Stimulated activated naive CD8-positive, alpha-beta T cell treated with anti-CD3 and anti-CD28 coated beads, Interleukin-15, Interleukin-2, amounts not matched to agents 100 U/mL and 50 U/mL, for 24 hours (primary cell): Measurements from ENCODE around the gene CCNYL1.
"Not testable (repeated sequence)": the region's sequence is repeated elsewhere in the genome, so short reads cannot be mapped to it uniquely, and the experiment has no call there.

Experiments used
- ATAC-seq: fragments of 150-1000 bp; cut with Tn5 transposase; one replicate; pipeline ENCODE4 v1.10.0; 2021
- DNase-seq: peaks from one replicate; pipeline ENCODE4 v3.0.0; 2021

CCNYL1 gene

GRCh38 chr2:207697411-207697810, 14.0 kb upstream of the CCNYL1 start:
- DNase-seq = no peak
- ATAC-seq = no peak

GRCh38 chr2:207698301-207698700, 13.1 kb upstream of the CCNYL1 start:
- DNase-seq (no peak), ATAC-seq (no peak)

GRCh38 chr2:207704078-207704477, 7.4 kb upstream of the CCNYL1 start:
- ATAC-seq = no peak
- DNase-seq = no peak

GRCh38 chr2:207704671-207705070, 6.8 kb upstream of the CCNYL1 start:
- no peak for DNase-seq

DNA sequence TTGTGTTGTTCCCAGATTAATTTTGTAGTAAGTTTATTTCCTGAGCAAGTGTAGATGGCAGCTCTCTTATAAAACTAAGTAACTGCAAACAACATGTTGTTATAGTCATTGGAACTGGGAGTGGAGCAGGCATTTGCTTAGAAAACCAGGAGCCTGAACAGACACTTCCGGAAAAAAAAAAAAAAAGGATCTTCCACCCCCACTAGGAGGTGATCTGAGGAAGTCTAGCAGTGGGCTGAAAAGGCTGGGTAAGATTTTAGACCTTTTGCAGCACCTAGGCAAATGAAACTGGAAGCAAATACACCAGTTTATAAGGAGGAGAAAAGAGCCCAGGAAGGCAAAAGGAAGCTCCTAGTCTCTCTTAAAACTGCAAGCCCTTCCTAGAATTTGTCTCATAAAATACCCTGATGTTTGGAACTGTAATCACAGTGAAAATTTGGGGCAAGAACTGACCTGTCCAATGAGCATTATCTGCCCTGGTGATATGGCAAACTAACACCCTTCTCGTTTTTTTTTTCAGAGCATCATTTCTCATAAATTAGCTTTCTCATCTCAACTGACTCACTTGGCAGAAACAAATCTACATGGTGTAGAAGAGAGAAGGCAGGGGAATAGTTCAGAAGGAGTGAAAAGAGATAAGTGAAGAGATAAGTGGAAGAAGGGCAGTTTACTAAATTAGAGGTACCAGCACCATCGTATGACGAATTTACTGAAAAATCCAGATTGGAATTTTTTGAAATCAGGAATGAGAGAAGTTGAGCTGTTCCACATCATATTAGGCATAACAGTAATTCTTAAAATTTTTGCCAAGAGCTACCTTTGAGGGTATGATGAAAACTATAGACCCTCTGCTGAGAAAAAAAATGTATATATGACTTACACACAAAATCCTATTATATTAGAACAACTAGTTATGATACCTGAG, 4.2 kb upstream of the CCNYL1 start:
- no peak for DNase-seq
- ATAC-seq = no peak

More at GRCh38 chr2:207704671-207705070, 6.8 kb upstream of the CCNYL1 start:
- no peak for ATAC-seq

DNA sequence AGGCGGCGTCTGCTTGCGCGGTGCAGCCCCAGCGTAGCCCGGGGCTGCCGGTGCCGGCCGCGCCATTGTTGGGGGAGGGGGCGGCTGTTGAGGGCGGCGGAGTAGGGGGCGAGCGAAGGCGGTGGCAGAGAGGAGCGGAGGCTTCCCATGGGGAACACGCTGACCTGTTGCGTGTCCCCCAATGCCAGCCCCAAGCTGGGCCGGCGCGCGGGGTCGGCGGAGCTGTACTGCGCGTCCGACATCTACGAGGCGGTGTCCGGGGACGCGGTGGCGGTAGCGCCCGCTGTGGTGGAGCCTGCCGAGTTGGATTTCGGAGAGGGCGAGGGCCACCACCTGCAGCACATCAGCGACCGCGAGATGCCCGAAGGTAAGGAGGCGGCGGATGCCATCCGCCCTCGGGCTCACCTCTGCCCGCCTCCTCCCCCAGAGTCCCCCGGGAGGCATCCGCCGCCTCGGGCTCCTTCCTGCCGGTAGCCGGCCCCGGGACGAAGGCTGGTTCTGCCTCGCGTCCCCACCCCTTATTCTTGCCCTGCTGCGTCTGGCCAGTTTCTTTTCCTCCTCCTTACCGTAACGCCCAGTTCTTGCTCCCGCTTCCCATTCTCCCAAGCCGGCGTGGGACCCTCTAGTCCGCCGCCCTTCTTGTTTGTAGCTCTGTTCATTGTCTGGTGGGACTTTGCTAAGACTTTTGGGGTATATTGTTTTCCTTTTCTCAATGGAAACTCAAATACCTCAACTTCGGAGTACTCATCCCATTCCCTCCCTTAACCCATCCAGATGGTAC, 500 bp downstream of the CCNYL1 start:
- ATAC-seq (peak; percentile 5), DNase-seq (peak; percentile 65)

- DNase-seq (no peak), ATAC-seq (no peak)
Observed at GRCh38 chr2:207716056-207716455, 4.6 kb downstream of the CCNYL1 start.

- no peak for DNase-seq
- ATAC-seq = no peak
Observed at GRCh38 chr2:207718521-207718920, 7.1 kb downstream of the CCNYL1 start.

DNA sequence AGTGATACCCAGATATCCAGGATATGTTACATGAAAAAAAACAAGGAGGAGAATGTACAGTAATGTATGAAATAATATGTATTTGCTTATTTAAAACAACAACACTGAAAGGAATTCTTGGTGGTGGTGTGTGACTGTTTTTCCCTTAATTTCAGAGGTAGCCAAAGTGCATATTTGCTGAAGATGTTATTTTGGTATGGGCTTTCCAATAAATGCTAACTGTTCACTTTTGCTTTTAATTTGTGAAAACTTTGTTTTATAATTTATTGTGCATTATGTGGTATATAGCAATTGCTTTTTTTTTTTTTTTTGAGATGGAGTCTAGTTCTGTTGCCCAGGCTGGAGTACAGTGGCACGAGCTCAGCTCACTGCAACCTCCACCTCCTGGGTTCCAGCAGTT, 7.6 kb downstream of the CCNYL1 start:
- DNase-seq (no peak), ATAC-seq (no peak)

DNA sequence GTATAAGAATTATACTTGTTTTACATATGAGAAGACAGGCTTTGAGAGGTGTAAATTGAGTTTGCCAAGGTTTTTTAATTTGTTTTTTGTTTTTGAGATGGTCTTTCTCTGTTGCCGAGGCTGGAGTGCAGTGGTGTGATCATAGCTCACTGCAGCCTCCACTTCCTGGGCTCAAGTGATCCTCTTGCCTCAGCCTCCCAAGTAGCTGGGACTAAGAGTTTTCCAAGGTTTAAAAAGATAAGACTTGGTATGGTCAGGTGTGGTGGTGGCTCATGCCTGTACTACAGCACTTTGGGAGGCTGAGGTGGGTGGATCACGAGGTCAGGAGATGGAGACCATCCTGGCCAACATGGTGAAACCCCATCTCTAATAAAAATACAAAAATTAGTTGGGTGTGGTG, 8.2 kb downstream of the CCNYL1 start:
- not testable (repeated sequence) for DNase-seq, ATAC-seq

DNA sequence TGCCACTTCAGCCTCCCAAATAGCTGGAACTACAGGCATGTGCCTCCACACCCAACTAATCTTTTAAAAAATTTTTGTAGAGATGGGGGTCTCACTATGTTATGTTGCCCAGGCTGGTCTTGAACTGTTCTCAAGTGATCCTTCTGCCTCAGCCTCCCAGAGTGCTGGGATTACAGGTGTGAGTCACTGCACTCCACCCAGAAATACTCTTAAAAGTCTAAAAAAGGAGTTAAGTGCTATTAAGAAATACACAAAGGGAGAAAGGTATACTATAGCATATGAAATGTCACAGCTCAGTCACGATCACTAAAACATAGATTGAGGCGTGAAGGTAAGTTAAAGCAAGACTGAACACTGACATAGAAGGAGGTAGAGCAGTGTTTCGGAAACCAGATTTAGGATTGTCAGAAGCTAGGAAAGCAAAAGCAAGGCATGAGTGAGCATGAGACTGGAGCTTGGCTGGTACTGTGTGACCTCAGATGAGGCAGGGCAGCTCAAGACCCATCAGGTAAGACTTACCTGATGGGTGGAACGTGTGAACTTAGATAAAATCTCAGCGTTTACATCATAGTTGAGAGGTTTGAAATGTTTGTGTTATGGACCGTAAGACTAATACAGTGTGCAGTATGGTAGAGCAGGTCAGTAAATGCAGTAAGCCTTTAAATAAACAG, 9.2 kb downstream of the CCNYL1 start:
- ATAC-seq (no peak), DNase-seq (no peak)

DNA sequence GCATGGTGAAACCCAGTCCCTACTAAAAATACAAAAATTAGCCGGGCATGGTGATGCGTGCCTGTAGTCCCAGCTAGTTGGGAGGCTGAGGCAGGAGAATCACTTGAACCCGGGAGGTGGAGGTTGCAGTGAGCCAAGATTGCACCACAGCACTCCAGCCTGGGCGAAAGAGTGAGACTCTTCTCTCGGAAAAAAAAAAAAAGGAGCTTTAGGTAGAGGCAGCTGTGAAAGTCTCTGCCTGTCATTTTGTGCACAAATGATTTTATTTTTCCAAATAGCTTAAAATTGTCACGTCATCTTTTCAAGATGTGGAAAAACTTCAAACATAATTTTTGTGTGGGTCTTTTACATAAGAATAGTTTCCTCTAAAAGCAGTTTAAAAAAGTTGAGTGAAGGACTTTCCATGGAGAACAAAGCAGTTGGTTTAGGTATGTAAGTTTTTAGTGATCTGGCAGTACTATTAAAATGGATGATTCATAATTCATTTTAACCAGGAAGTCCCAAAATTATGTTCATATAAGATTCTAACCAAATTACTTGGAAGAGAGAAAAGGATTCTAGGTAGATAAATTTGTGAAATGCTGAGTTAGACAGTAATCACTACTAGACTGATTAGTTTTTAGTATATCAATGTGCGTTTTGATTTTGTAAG, 11.5 kb downstream of the CCNYL1 start:
- peak; percentile 52 for ATAC-seq
- no peak for DNase-seq

DNA sequence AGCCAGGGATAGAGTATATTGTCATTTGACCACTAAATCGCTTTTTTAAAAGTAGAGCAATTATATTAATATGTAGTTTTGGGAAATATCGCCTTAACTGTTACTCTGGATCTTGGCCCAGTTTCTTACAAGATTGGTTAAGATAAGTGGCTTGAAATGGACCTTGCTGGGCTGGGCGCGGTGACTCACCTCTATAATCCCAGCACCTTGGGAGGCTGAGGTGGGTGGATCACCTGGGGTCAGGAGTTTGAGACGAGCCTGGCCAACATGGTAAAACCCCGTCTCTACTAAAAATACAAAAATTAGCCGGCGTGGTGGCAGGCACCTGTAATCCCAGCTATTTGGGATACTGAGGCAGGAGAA, 12.0 kb downstream of the CCNYL1 start:
- not testable (repeated sequence) for DNase-seq, ATAC-seq

GRCh38 chr2:207724113-207724512, 12.7 kb downstream of the CCNYL1 start:
- DNase-seq (no peak), ATAC-seq (no peak)

DNA sequence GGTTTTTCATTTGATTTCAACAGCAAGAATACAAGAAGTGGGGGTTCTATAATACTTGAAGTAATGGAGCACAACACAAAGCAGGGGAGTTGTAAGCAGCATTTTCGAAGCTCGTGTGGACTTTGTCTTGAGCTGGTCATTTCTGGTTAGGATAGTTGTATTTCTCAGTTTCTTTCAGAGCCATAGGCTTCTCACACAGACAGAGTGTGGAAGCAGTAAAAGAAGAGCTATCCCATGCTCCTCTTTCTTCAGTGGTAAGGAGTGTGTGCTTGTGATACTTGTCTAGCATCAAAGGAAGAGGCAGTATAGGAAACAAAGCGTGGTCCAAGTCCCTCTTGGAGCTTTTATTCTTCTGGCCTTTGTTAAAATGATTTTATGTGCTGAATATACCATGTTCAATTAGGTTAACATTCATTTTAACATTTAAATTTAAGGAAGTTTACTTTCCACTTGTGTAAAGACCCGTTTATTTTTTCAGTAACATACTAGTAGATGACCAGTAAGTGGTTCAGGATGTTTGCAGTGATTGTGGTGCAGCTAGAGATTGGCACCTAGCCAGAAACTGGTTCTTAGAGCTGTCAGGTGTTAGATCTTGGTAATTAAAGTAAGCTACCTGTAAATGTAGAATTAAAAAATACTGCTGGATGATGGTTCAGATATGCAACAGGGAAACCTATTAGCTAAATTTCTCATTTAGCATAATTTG, 14.6 kb downstream of the CCNYL1 start:
- ATAC-seq (no peak), DNase-seq (no peak)

GRCh38 chr2:207727261-207727660, 15.8 kb downstream of the CCNYL1 start:
- ATAC-seq = no peak
- DNase-seq = no peak

DNA sequence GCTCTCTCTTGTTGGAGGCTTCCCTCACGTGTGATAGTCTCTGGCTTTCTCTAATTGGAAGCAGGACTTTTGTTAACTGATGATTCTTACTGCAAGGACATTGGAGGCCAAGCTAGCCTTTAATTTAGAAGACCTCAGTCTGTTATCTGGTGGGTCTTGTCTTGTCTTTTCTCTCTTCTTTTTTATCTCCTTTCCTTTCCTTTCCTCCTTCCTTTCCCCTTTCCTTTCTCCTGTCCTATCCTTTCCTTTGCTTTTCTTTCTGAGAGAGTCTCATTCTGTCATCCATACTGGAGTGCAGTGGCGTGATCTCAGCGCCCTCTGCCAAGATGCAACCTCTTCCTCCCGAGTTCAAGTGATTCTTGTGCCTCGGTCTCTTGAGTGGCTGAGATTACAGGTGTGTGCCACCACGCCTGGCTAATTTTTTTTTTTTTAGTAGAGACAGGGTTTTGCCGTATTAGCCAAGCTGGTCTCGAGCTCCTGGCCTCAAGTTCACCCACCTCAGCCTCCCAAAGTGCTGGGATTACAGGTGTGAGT, 18.1 kb downstream of the CCNYL1 start:
- no peak for ATAC-seq
- no peak for DNase-seq

GRCh38 chr2:207731138-207731537, 19.7 kb downstream of the CCNYL1 start:
- DNase-seq = no peak
- no peak for ATAC-seq

- no peak for ATAC-seq
- DNase-seq = no peak
Observed at GRCh38 chr2:207733597-207734240, 22.3 kb downstream of the CCNYL1 start.

DNA sequence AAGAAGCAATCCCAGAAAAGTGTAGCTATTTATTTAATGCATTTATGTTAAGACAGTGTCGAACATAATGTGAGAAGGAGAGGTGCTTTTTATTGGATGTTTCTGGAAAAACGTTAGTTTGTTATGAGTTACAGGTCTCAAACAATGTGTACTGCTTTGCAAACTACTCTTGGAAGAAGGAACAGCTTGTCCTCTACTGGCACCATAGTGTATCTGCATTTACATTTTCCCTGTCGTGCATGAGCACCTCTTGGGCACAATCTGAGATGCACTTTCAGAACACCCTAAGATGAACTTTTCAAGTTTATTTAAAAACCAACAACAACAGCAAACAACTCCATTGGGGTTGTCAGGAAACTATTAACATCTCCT, 22.8 kb downstream of the CCNYL1 start:
- DNase-seq = no peak

More for the DNA sequence above, 22.8 kb downstream of the CCNYL1 start:
- ATAC-seq = no peak
